Sigmoid colon (tissue), 7 donors: Measurements from ENCODE around the gene MC1R. TPM values are rescaled to one million over a fixed set of nuclear protein-coding genes. Genes with fewer than 3 reads are reported as not detected.
"Not testable (repeated sequence)": the region's sequence is repeated elsewhere in the genome, so short reads cannot be mapped to it uniquely, and the experiment has no call there.

ENCODE experiments used
- DNase-seq: peaks from one replicate; pipeline ENCODE4 v3.0.0-alpha.2; 2019
- H3K27ac ChIP-seq, 4 donors: fragments of 200-600 bp; sonication (generic); one replicate each; pipeline ENCODE4 v1.5.1; 2016 to 2019; ENCODE audit warnings: mild to moderate bottlenecking in 1 of 4
- H3K27me3 ChIP-seq, 3 donors: fragments of 200-600 bp; sonication (generic); one replicate each; pipeline ENCODE4 v1.5.1; 2019; ENCODE audit warnings: mild to moderate bottlenecking in 1 of 3
- H3K36me3 ChIP-seq, 4 donors: fragments of 200-600 bp; sonication (generic); one replicate each; pipeline ENCODE4 v1.5.1; 2016 to 2019
- H3K4me1 ChIP-seq, 4 donors: fragments of 200-600 bp; sonication (generic); one replicate each; pipeline ENCODE4 v1.5.1; 2017 to 2019
- H3K4me3 ChIP-seq, 4 donors: fragments of 200-600 bp; sonication (generic); one replicate each; pipeline ENCODE4 v1.5.1; 2017 to 2019; ENCODE audit warnings: mild to moderate bottlenecking in 2 of 4, moderate library complexity in 1 of 4
- H3K9me3 ChIP-seq, 4 donors: fragments of 200-600 bp in 3 of 4; sonication (generic) in 3 of 4; one replicate each; pipeline versions ENCODE4 v1.5.1 to v1.6.1; 2013 to 2019
- EP300 ChIP-seq, 4 donors: sonication (generic); formaldehyde crosslinking; IDR thresholded peaks; one replicate each; pipeline ENCODE4 v1.6.1; 2017; ENCODE audit warnings: antibody characterized with exemption in 4 of 4
- POLR2A ChIP-seq, 2 donors: fragments of 450-650 bp; IDR thresholded peaks; one replicate each; pipeline ENCODE4 v1.6.1; 2016; ENCODE audit warnings: antibody characterized with exemption in 2 of 2, mild to moderate bottlenecking in 2 of 2, moderate library complexity in 2 of 2
- POLR2AphosphoS5 ChIP-seq, 4 donors: sonication (generic); formaldehyde crosslinking; IDR thresholded peaks; one replicate each; pipeline ENCODE4 v1.6.1; 2017; ENCODE audit warnings: antibody characterized with exemption in 4 of 4
- WGBS, 2 donors: extraction: QIAGEN DNeasy Blood & Tissue Kit; methylation state at CpG; one replicate each; pipeline ENCODE4 v1.1.7; 2013; 5-methylcytosine and 5-hydroxymethylcytosine counted together
- intact Hi-C: fragments of 100-400 bp; cut with DNase I; formaldehyde crosslinking; loops from one replicate; pipeline ENCODE4 v1.15.1; 2023
- polyA plus RNA-seq, 3 donors: library from polyadenylated mRNA; stranded (reverse); fragments of 200-250 nt; gene quantifications; one replicate each; pipeline ENCODE4 v1.2.3, GENCODE V29; 2013
- total RNA-seq, 4 donors: library from RNA; depleted of rRNA; stranded (reverse); fragments of >200 nt; gene quantifications; one replicate each; pipeline ENCODE4 v1.1.0, GENCODE V29; 2016
- TF ChIP-seq, protein P1 (sequence below), 4 experiments: fragments of 450-650 bp in 3 of 4; fragments of 200-600 bp in 1 of 4; IDR thresholded peaks; one replicate each; pipeline ENCODE4 v1.5.1; 2016 to 2019; ENCODE audit warnings: antibody characterized with exemption in 4 of 4, mild to moderate bottlenecking in 3 of 4, moderate library complexity in 2 of 4
- donor health status: healthy with polysubstance abuse.
- donor health status: Bipolar disorder and iron deficiency.
- donor health status: healthy.

Gene MC1R
- total and polyA plus RNA-seq, 7 donors = 2.1 to 8.0 (median 4.9) TPM; not detected in 2

DNA sequence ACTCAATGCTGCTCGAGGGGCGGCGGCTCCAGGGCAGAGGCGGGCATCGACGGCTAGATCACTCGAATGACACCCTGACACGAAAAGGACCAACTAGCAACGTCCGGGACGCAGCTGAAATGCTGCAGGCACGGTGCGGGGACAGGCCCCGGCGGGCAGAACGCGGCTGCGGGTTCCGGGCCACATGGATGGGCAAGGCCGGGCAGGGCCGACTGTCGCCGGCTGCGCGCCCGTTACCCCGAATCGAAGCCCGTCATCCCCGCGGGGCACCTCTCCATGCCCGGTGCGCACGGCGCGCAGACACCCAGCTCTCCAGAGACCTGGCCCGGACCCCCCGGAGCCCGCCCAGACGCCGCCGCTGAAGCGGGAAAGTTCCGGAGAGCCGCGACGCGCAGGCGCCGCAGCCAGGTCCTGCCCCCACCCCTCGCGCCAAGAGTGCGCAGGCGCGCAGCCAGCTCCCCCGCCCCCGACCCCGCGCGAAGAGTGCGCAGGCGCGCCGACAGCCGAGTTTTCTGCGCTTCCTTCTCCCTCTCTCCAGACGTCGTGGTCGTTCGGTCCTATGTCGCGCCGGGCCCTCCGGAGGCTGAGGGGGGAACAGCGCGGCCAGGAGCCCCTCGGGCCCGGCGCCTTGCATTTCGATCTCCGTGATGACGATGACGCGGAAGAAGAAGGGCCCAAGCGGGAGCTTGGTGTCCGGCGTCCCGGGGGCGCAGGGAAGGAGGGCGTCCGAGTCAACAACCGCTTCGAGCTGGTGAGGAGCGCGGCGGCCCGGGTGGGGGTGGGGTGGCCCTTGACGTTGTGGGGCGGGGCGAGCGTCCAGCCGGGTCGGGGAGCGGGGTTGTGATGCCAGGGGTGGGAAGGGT, 45.3 kb upstream of the MC1R start, which contains the start of gene TCF25:
TCF25 (plus strand) TSS at position 484 of the 863 bp plus-strand sequence; CDS start at position 560, 76 bp downstream.
- intact Hi-C loops = loop anchor here (5.0 kb wide), 2 partner anchors 56 to 186 kb away; partner anchors contain the start of genes CDK10 and FANCA
- WGBS, 2 donors = 0 to 1% methylated on average over 104 of the region's 104 CpGs
- DNase-seq = peak; percentile 90

GRCh38 chr16:89873972-89874689, 44.5 kb upstream of the MC1R start:
- Histone ChIP-seq H3K9me3 (no peaks in the 10 kb centered on the region), H3K4me3 (peak overlapping the region; percentile 84 to 95 (median 91)), H3K27ac (peak overlapping the region; percentile 99 to 100 (median 100)), H3K36me3 (peaks cover 0 to 18% (median 6%) of the 10 kb centered on the region in 4 donors), H3K4me1 (peaks cover 0 to 28% (median 22%) of the 10 kb centered on the region in 4 donors), H3K27me3 (no peaks in the 10 kb centered on the region)
- TF ChIP-seq, protein P1, sequence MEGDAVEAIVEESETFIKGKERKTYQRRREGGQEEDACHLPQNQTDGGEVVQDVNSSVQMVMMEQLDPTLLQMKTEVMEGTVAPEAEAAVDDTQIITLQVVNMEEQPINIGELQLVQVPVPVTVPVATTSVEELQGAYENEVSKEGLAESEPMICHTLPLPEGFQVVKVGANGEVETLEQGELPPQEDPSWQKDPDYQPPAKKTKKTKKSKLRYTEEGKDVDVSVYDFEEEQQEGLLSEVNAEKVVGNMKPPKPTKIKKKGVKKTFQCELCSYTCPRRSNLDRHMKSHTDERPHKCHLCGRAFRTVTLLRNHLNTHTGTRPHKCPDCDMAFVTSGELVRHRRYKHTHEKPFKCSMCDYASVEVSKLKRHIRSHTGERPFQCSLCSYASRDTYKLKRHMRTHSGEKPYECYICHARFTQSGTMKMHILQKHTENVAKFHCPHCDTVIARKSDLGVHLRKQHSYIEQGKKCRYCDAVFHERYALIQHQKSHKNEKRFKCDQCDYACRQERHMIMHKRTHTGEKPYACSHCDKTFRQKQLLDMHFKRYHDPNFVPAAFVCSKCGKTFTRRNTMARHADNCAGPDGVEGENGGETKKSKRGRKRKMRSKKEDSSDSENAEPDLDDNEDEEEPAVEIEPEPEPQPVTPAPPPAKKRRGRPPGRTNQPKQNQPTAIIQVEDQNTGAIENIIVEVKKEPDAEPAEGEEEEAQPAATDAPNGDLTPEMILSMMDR (IDR thresholded peaks at IDR 0.05) = no peak
- no peak for TF ChIP-seq POLR2A (IDR thresholded peaks at IDR 0.05)
- peak in 1 of 4 donors; percentile 26 for TF ChIP-seq POLR2AphosphoS5 (IDR thresholded peaks at IDR 0.05)
- peak in 1 of 4 donors; percentile 72 for TF ChIP-seq EP300 (IDR thresholded peaks at IDR 0.05)
- 4 to 5% methylated on average over 61 of the region's 61 CpGs for WGBS, 2 donors
- intact Hi-C loops = loop anchor here (5.0 kb wide), 2 partner anchors 57 to 187 kb away; partner anchors contain the start of genes CDK10 and FANCA
- peak; percentile 98 for DNase-seq

More for the DNA sequence above, 45.3 kb upstream of the MC1R start, which contains the start of gene TCF25:
- Histone ChIP-seq H3K27me3 (no peaks in the 10 kb centered on the region), H3K4me3 (peak within 1 kb of the TSS; percentile 84 to 95 (median 91)), H3K9me3 (no peaks in the 10 kb centered on the region), H3K36me3 (peaks cover 0 to 10% (median under 1%) of the 10 kb centered on the region in 4 donors), H3K27ac (peak within 1 kb of the TSS; percentile 99 to 100 (median 100)), H3K4me1 (peaks cover 0 to 28% (median 22%) of the 10 kb centered on the region in 4 donors)
- no peak for TF ChIP-seq EP300 (IDR thresholded peaks at IDR 0.05)
- TF ChIP-seq POLR2A (IDR thresholded peaks at IDR 0.05) = peak; percentile 69 to 78
- TF ChIP-seq POLR2AphosphoS5 (IDR thresholded peaks at IDR 0.05) = peak; percentile 86 to 96 (median 92)
- TF ChIP-seq, protein P1 (IDR thresholded peaks at IDR 0.05) = no peak

- Histone ChIP-seq H3K36me3 (peaks cover 11 to 64% (median 29%) of the 10 kb centered on the region in 4 donors), H3K4me1 (peaks cover 0 to 18% (median 12%) of the 10 kb centered on the region in 4 donors)
- H3K4me3 ChIP-seq, H3K9me3 ChIP-seq, H3K27ac ChIP-seq, intact Hi-C loops, H3K27me3 ChIP-seq, DNase-seq: not testable (repeated sequence)
- 97% methylated on average over 28 of the region's 28 CpGs for WGBS, 2 donors
Measured at GRCh38 chr16:89879123-89879522, 39.5 kb upstream of the MC1R start.

GRCh38 chr16:89880477-89881367, 37.9 kb upstream of the MC1R start:
- peaks cover 15 to 80% (median 41%) of the 10 kb centered on the region in 4 donors for H3K36me3 ChIP-seq
- no peak for DNase-seq
- H3K4me3 ChIP-seq = no peak overlapping the region
- no peaks in the 10 kb centered on the region for H3K27me3 ChIP-seq
- no peak overlapping the region for H3K27ac ChIP-seq
- intact Hi-C loops = no loop called here
- no peaks in the 10 kb centered on the region for H3K9me3 ChIP-seq
- WGBS, 2 donors = 89 to 90% methylated on average over 18 of the region's 18 CpGs
- H3K4me1 ChIP-seq = peaks cover 0 to 7% (median 1%) of the 10 kb centered on the region in 4 donors
- TF ChIP-seq, protein P1 (IDR thresholded peaks at IDR 0.05) = no peak
- no peak for TF ChIP-seq POLR2A (IDR thresholded peaks at IDR 0.05)
- no peak for TF ChIP-seq EP300 (IDR thresholded peaks at IDR 0.05)
- TF ChIP-seq POLR2AphosphoS5 (IDR thresholded peaks at IDR 0.05) = no peak
